Testis (tissue), 3 donors: ENCODE data around the gene MAGEA2. TPM values are rescaled to one million over a fixed set of nuclear protein-coding genes. Genes with fewer than 3 reads are reported as not detected.
"Not testable (repeated sequence)": the region's sequence is repeated elsewhere in the genome, so short reads cannot be mapped to it uniquely, and the experiment has no call there.

Experiments used
- DNase-seq: peaks from one replicate; pipeline ENCODE4 v3.0.0-alpha.2; 2019
- H3K27ac ChIP-seq, 2 donors: fragments of 200-600 bp; sonication (generic); one replicate each; pipeline ENCODE4 v1.5.1; 2019
- H3K27me3 ChIP-seq: fragments of 200-600 bp; sonication (generic); one replicate; pipeline ENCODE4 v1.5.1; 2019
- H3K36me3 ChIP-seq: fragments of 200-600 bp; sonication (generic); one replicate; pipeline ENCODE4 v1.5.1; 2017; ENCODE audit warnings: low read depth; ENCODE audit errors: missing control alignments
- H3K4me1 ChIP-seq: fragments of 200-600 bp; sonication (generic); one replicate; pipeline ENCODE4 v1.5.1; 2019
- H3K4me3 ChIP-seq, 2 donors: fragments of 200-600 bp; sonication (generic); one replicate each; pipeline ENCODE4 v1.5.1; 2017 to 2019
- H3K9me3 ChIP-seq: fragments of 200-600 bp; sonication (generic); one replicate; pipeline ENCODE4 v1.5.1; 2017
- CTCF ChIP-seq, 3 experiments: fragments of 450-650 bp in 2 of 3; fragments of 200-600 bp in 1 of 3; sonication (generic) in 1 of 3; IDR thresholded peaks; one replicate each; pipeline ENCODE4 v1.5.1; 2016 to 2019; ENCODE audit warnings: antibody characterized with exemption in 3 of 3, mild to moderate bottlenecking in 2 of 3, moderate library complexity in 1 of 3
- POLR2A ChIP-seq: fragments of 450-650 bp; IDR thresholded peaks from one replicate; pipeline ENCODE4 v1.6.1; 2017; ENCODE audit warnings: antibody characterized with exemption, mild to moderate bottlenecking, moderate library complexity
- WGBS, 2 donors: methylation state at CpG; one replicate each; pipeline ENCODE4 v1.1.5; 2018; 5-methylcytosine and 5-hydroxymethylcytosine counted together
- intact Hi-C: fragments of 100-400 bp; cut with DNase I; formaldehyde crosslinking; loops from one replicate; pipeline ENCODE4 v1.15.1; 2023; ENCODE audit warnings: low total_unique reads
- polyA plus RNA-seq: library from polyadenylated mRNA; stranded (reverse); fragments of 350-450 nt; fragmentation: Illumina TruSeq; extraction: RNeasy Lipid Tissue Mini Kit (QIAGEN cat#74804); gene quantifications from one replicate; pipeline ENCODE4 v1.2.3, GENCODE V29; 2014; ENCODE audit warnings: low read depth, low replicate concordance; ENCODE audit not compliant: insufficient read depth
- total RNA-seq, 2 donors: library from RNA; depleted of rRNA; stranded (reverse); fragments of >200 nt; gene quantifications; one replicate each; pipeline ENCODE4 v1.2.3, GENCODE V29; 2016

Gene MAGEA2
- total and polyA plus RNA-seq, 3 donors from 2014 or later, result 6.1 to 9.2 (median 6.2) TPM

GRCh38 chrX:152738560-152738959 lies 15.1 kb downstream of the MAGEA2 start:
- no peaks in the 10 kb centered on the region for H3K9me3 ChIP-seq
- intact Hi-C loops, result no loop called here
- TF ChIP-seq POLR2A (no peak), CTCF (IDR thresholded peaks at IDR 0.05) (no peak)
- DNase-seq, result no peak
- 88 to 95% methylated on average over 5 of the region's 5 CpGs for WGBS, 2 donors
- H3K4me1 ChIP-seq, result no peaks in the 10 kb centered on the region
- H3K27ac ChIP-seq, result no peak overlapping the region
- no peak overlapping the region for H3K4me3 ChIP-seq
- no peaks in the 10 kb centered on the region for H3K27me3 ChIP-seq
- no peaks in the 10 kb centered on the region for H3K36me3 ChIP-seq

- H3K27ac ChIP-seq, DNase-seq, H3K27me3 ChIP-seq, intact Hi-C loops, H3K36me3 ChIP-seq, H3K9me3 ChIP-seq, H3K4me1 ChIP-seq, H3K4me3 ChIP-seq: not testable (repeated sequence)
- 89% methylated on average over 12 of the region's 12 CpGs; no CpG with 5 or more reads in 1 of the 2 donors for WGBS, 2 donors
Measured at GRCh38 chrX:152736528-152736927, 17.1 kb downstream of the MAGEA2 start.

GRCh38 chrX:152735860-152736511 lies 17.7 kb downstream of the MAGEA2 start:
- Histone ChIP-seq H3K9me3 (no peaks in the 10 kb centered on the region), H3K27me3 (no peaks in the 10 kb centered on the region), H3K36me3 (no peaks in the 10 kb centered on the region), H3K27ac (no peak overlapping the region), H3K4me1 (no peaks in the 10 kb centered on the region), H3K4me3 (no peak overlapping the region)
- WGBS, 2 donors, result 100% methylated on average over 7 of the region's 12 CpGs; no CpG with 5 or more reads in 1 of the 2 donors
- DNase-seq, result no peak
- no peak for TF ChIP-seq CTCF (IDR thresholded peaks at IDR 0.05)
- TF ChIP-seq POLR2A, result no peak
- intact Hi-C loops, result no loop called here

- intact Hi-C loops, result no loop called here
- TF ChIP-seq POLR2A, result no peak
- no peak for TF ChIP-seq CTCF (IDR thresholded peaks at IDR 0.05)
- no peak for DNase-seq
Measured at GRCh38 chrX:152735101-152735500, 18.5 kb downstream of the MAGEA2 start.

GRCh38 chrX:152734143-152734858 lies 19.3 kb downstream of the MAGEA2 start:
- WGBS, 2 donors, result 69 to 87% methylated on average over 9 of the region's 22 CpGs
- H3K9me3 ChIP-seq, H3K4me3 ChIP-seq, H3K36me3 ChIP-seq, H3K27me3 ChIP-seq, DNase-seq, H3K4me1 ChIP-seq, H3K27ac ChIP-seq, intact Hi-C loops: not testable (repeated sequence)

More at GRCh38 chrX:152735101-152735500, 18.5 kb downstream of the MAGEA2 start:
- H3K4me3 ChIP-seq, result no peak overlapping the region
- H3K36me3 ChIP-seq, result no peaks in the 10 kb centered on the region
- H3K9me3 ChIP-seq, result no peaks in the 10 kb centered on the region
- no peaks in the 10 kb centered on the region for H3K27me3 ChIP-seq
- WGBS, 2 donors, result 94% methylated on average over 2 of the region's 2 CpGs; no CpG with 5 or more reads in 1 of the 2 donors
- no peak overlapping the region for H3K27ac ChIP-seq
- no peaks in the 10 kb centered on the region for H3K4me1 ChIP-seq
